ENCODE results near the gene ROBO1. TPM values are rescaled to one million over a fixed set of nuclear protein-coding genes. Genes with fewer than 3 reads are reported as not detected.

The ROBO1 gene
- total RNA-seq, 4 donors from 2014 or later, result 8.6 to 26.3 (median 16.6) TPM

GRCh38 chr3:79362571-79363270, 405.1 kb downstream of the ROBO1 start:
- Histone ChIP-seq H3K9me3 (no peaks in the 10 kb centered on the region), H3K4me1 (no peaks in the 10 kb centered on the region), H3K4me3 (replicated peaks in 1 of 3) (no peak overlapping the region), H3K27ac (no peak overlapping the region), H3K27me3 (no peaks in the 10 kb centered on the region), H3K36me3 (no peaks in the 10 kb centered on the region)
- no peak for TF ChIP-seq POLR2A (IDR thresholded peaks at IDR 0.05)
- no peak for TF ChIP-seq CTCF (IDR thresholded peaks at IDR 0.05)
- intact Hi-C loops (cut with DNase I), result no loop called here
- DNase-seq, result no peak
- 71 to 80% methylated on average over 3 of the region's 3 CpGs for WGBS, 2 donors

- no peak for TF ChIP-seq POLR2A (IDR thresholded peaks at IDR 0.05)
- TF ChIP-seq CTCF (IDR thresholded peaks at IDR 0.05), result peak; percentile 19 to 75 (median 54)
- WGBS, 2 donors, result 20% methylated on average over 7 of the region's 7 CpGs
- Histone ChIP-seq H3K9me3 (no peaks in the 10 kb centered on the region), H3K27ac (no peak overlapping the region), H3K36me3 (no peaks in the 10 kb centered on the region), H3K4me3 (replicated peaks in 1 of 3) (no peak overlapping the region), H3K27me3 (no peaks in the 10 kb centered on the region), H3K4me1 (no peaks in the 10 kb centered on the region)
- intact Hi-C loops (cut with DNase I), result no loop called here
- no peak for DNase-seq
Observed at GRCh38 chr3:79361748-79362378, 405.9 kb downstream of the ROBO1 start.

- Histone ChIP-seq H3K4me1 (no peaks in the 10 kb centered on the region), H3K27me3 (no peaks in the 10 kb centered on the region), H3K4me3 (replicated peaks in 1 of 3) (no peak overlapping the region), H3K9me3 (no peaks in the 10 kb centered on the region), H3K36me3 (no peaks in the 10 kb centered on the region), H3K27ac (no peak overlapping the region)
- WGBS, 2 donors, result 83 to 84% methylated on average over 4 of the region's 4 CpGs
- no peak for DNase-seq
- intact Hi-C loops (cut with DNase I), result no loop called here
- TF ChIP-seq CTCF (IDR thresholded peaks at IDR 0.05) (no peak), POLR2A (IDR thresholded peaks at IDR 0.05) (no peak)
Observed at GRCh38 chr3:79358327-79358726, 409.5 kb downstream of the ROBO1 start.

GRCh38 chr3:79354179-79354688, 413.6 kb downstream of the ROBO1 start:
- 57 to 63% methylated on average over 3 of the region's 3 CpGs for WGBS, 2 donors
- no peak for DNase-seq
- Histone ChIP-seq H3K36me3 (no peaks in the 10 kb centered on the region), H3K4me1 (no peaks in the 10 kb centered on the region), H3K9me3 (no peaks in the 10 kb centered on the region), H3K4me3 (replicated peaks in 1 of 3) (no peak overlapping the region), H3K27ac (no peak overlapping the region), H3K27me3 (no peaks in the 10 kb centered on the region)
- intact Hi-C loops (cut with DNase I), result no loop called here
- TF ChIP-seq CTCF (IDR thresholded peaks at IDR 0.05), result no peak
- TF ChIP-seq POLR2A (IDR thresholded peaks at IDR 0.05), result no peak

- H3K27ac ChIP-seq, result no peak overlapping the region
Observed at GRCh38 chr3:79351699-79352098, 416.1 kb downstream of the ROBO1 start.

More at GRCh38 chr3:79351699-79352098, 416.1 kb downstream of the ROBO1 start:
- no peaks in the 10 kb centered on the region for H3K27me3 ChIP-seq
- H3K36me3 ChIP-seq, result no peaks in the 10 kb centered on the region
- TF ChIP-seq POLR2A (IDR thresholded peaks at IDR 0.05) (no peak), CTCF (IDR thresholded peaks at IDR 0.05) (no peak)
- no peaks in the 10 kb centered on the region for H3K9me3 ChIP-seq
- no peak for DNase-seq
- H3K4me3 ChIP-seq (replicated peaks in 1 of 3), result no peak overlapping the region
- intact Hi-C loops (cut with DNase I), result no loop called here
- WGBS, 2 donors, result 64 to 75% methylated on average over 2 of the region's 2 CpGs
- H3K4me1 ChIP-seq, result no peaks in the 10 kb centered on the region

All from thyroid gland (tissue), 4 donors.